KMS-11 (cell line): Measurements from ENCODE around the gene PCGF6.
"Not testable (repeated sequence)": the region's sequence is repeated elsewhere in the genome, so short reads cannot be mapped to it uniquely, and the experiment has no call there.

Source experiments
- H2AFZ ChIP-seq: fragments of 200-600 bp; sonication (generic); 2 replicates; pipeline ENCODE4 v1.6.1; 2016; ENCODE audit warnings: antibody characterized with exemption, mixed run types, low read depth
- H3K27ac ChIP-seq: fragments of 200-600 bp; sonication (generic); 2 replicates; pipeline ENCODE4 v1.6.1; 2016; ENCODE audit warnings: mild to moderate bottlenecking, mixed run types
- H3K27me3 ChIP-seq: fragments of 200-600 bp; sonication (generic); 2 replicates; pipeline ENCODE4 v1.6.1; 2017; ENCODE audit warnings: mild to moderate bottlenecking, low read depth, mixed run types, moderate library complexity; ENCODE audit not compliant: insufficient read depth
- H3K36me3 ChIP-seq: fragments of 200-600 bp; sonication (generic); 2 replicates; pipeline ENCODE4 v1.6.1; 2017; ENCODE audit warnings: mild to moderate bottlenecking, mixed run types; ENCODE audit not compliant: insufficient read depth
- H3K4me1 ChIP-seq: fragments of 200-600 bp; sonication (generic); 2 replicates; pipeline ENCODE4 v1.6.1; 2016; ENCODE audit warnings: mild to moderate bottlenecking, low read depth, mixed run types; ENCODE audit not compliant: poor library complexity, severe bottlenecking
- H3K4me2 ChIP-seq: fragments of 200-600 bp; sonication (generic); 2 replicates; pipeline ENCODE4 v1.7.0; 2016; ENCODE audit warnings: mild to moderate bottlenecking, mixed run types
- H3K4me3 ChIP-seq: fragments of 200-600 bp; sonication (generic); IDR thresholded peaks from 2 replicates; pipeline ENCODE4 v1.6.1; 2017; ENCODE audit warnings: low read depth, low read length, mixed read lengths; ENCODE audit not compliant: insufficient read depth
- H3K79me2 ChIP-seq: fragments of 200-600 bp; sonication (generic); 2 replicates; pipeline ENCODE4 v1.6.1; 2016; ENCODE audit warnings: low read depth, mixed run types; ENCODE audit not compliant: insufficient read depth
- H3K9ac ChIP-seq: fragments of 200-600 bp; sonication (generic); 2 replicates; pipeline ENCODE4 v1.6.1; 2016; ENCODE audit warnings: mild to moderate bottlenecking, mixed run types
- H4K20me1 ChIP-seq: fragments of 200-600 bp; sonication (generic); 2 replicates; pipeline ENCODE4 v1.6.1; 2016; ENCODE audit warnings: mild to moderate bottlenecking, mixed run types; ENCODE audit not compliant: insufficient read depth
- CTCF ChIP-seq: fragments of 200-600 bp; sonication (generic); conservative IDR thresholded peaks from 2 replicates; pipeline ENCODE4 v1.6.1; 2017; ENCODE audit warnings: low read depth, mild to moderate bottlenecking, antibody characterized with exemption, low read length, moderate library complexity, mixed read lengths

PCGF6 gene

GRCh38 chr10:103262229-103262628, 88.7 kb downstream of the PCGF6 start:
- no peak for TF ChIP-seq CTCF
- Histone ChIP-seq H3K36me3 (no peaks in the 10 kb centered on the region), H3K27me3 (no peaks in the 10 kb centered on the region), H2AFZ (no peak overlapping the region), H3K4me3 (no peak overlapping the region), H3K79me2 (no peaks in the 10 kb centered on the region), H3K9ac (no peak overlapping the region), H3K4me2 (no peak overlapping the region), H3K27ac (no peak overlapping the region), H3K4me1 (no peaks in the 10 kb centered on the region), H4K20me1 (no peaks in the 10 kb centered on the region)

GRCh38 chr10:103259989-103260388, 91.0 kb downstream of the PCGF6 start:
- Histone ChIP-seq H3K79me2 (no peaks in the 10 kb centered on the region), H4K20me1 (no peaks in the 10 kb centered on the region), H3K9ac (no peak overlapping the region), H3K27ac (no peak overlapping the region), H3K4me1 (no peaks in the 10 kb centered on the region), H2AFZ (no peak overlapping the region), H3K4me2 (no peak overlapping the region), H3K36me3 (no peaks in the 10 kb centered on the region), H3K4me3 (no peak overlapping the region), H3K27me3 (no peaks in the 10 kb centered on the region)
- no peak for TF ChIP-seq CTCF

- H4K20me1 ChIP-seq, H3K4me3 ChIP-seq, H3K4me2 ChIP-seq, H3K27ac ChIP-seq, H3K27me3 ChIP-seq, H3K9ac ChIP-seq, H3K79me2 ChIP-seq, H2AFZ ChIP-seq, H3K4me1 ChIP-seq, H3K36me3 ChIP-seq: not testable (repeated sequence)
These were observed 92.0 kb downstream of the PCGF6 start for GRCh38 chr10:103258928-103259327.

GRCh38 chr10:103257812-103258211, 93.1 kb downstream of the PCGF6 start:
- H3K27ac ChIP-seq: no peak overlapping the region
- no peak overlapping the region for H3K4me2 ChIP-seq
- no peaks in the 10 kb centered on the region for H3K4me1 ChIP-seq
- H2AFZ ChIP-seq: no peak overlapping the region
- no peak for TF ChIP-seq CTCF
- H3K36me3 ChIP-seq: no peaks in the 10 kb centered on the region
- H3K27me3 ChIP-seq: no peaks in the 10 kb centered on the region
- H3K9ac ChIP-seq: no peak overlapping the region
- no peak overlapping the region for H3K4me3 ChIP-seq
- H4K20me1 ChIP-seq: no peaks in the 10 kb centered on the region
- H3K79me2 ChIP-seq: no peaks in the 10 kb centered on the region

GRCh38 chr10:103256613-103257012, 94.3 kb downstream of the PCGF6 start:
- Histone ChIP-seq H3K27me3 (no peaks in the 10 kb centered on the region), H3K27ac (no peak overlapping the region), H3K79me2 (no peaks in the 10 kb centered on the region)

More at GRCh38 chr10:103256613-103257012, 94.3 kb downstream of the PCGF6 start:
- Histone ChIP-seq H3K36me3 (no peaks in the 10 kb centered on the region), H2AFZ (no peak overlapping the region), H4K20me1 (no peaks in the 10 kb centered on the region), H3K9ac (no peak overlapping the region), H3K4me1 (no peaks in the 10 kb centered on the region), H3K4me2 (no peak overlapping the region), H3K4me3 (no peak overlapping the region)
- TF ChIP-seq CTCF: no peak
